GM12878 (cell line): ENCODE measurements around the gene ZSCAN22. TPM values are rescaled to one million over a fixed set of nuclear protein-coding genes. Genes with fewer than 3 reads are reported as not detected.

Experiments
- ATAC-seq: fragments of 200-7000 bp; cut with Tn5 transposase; 3 replicates; pipeline ENCODE4 v1.9.1; 2020; ENCODE audit warnings: mild to moderate bottlenecking, moderate library complexity
- BruUV-seq: library from RNA; stranded (reverse); fragments of 400-500 nt; replicated peaks from 2 replicates; lab custom pipeline; 2021; lab: Mats Ljungman, UMichigan
- CTCF ChIA-PET: fragments of 300-600 bp; sonication (Branson Sonifier 250); formaldehyde crosslinking; extraction: SDS; loops from one replicate; lab custom pipeline; 2021; ENCODE audit warnings: inconsistent platforms; lab: Yijun Ruan, JAX
- POLR2A ChIA-PET: fragments of 350-600 bp; formaldehyde crosslinking; extraction: SDS; loops from one replicate; lab custom pipeline; 2021; ENCODE audit warnings: inconsistent platforms; lab: Charles Lee
- RAD21 ChIA-PET: fragments of 300-600 bp; sonication (Branson Sonifier 250); formaldehyde crosslinking; loops from one replicate; lab custom pipeline; 2023; ENCODE audit warnings: antibody characterized with exemption; ENCODE audit not compliant: unreplicated experiment; lab: Charles Lee
- SMC1A ChIA-PET: fragments of 300-600 bp; sonication (Branson Sonifier 250); formaldehyde crosslinking; loops from one replicate; lab custom pipeline; 2023; ENCODE audit not compliant: unreplicated experiment, uncharacterized antibody; lab: Charles Lee
- DNase-seq: peaks from one replicate; pipeline ENCODE4 v3.0.0-alpha.2; 2011; ENCODE audit warnings: low read depth, low spot score
- FAIRE-seq: peaks from 3 replicates; lab custom pipeline; 2011; peaks lifted over from hg19 to GRCh38; lab: Jason Lieb, UNC
- H2AFZ ChIP-seq: 2 replicates; pipeline ENCODE4 v1.6.0; 2011; ENCODE audit warnings: low read depth, low read length, control low read depth; ENCODE audit not compliant: control insufficient read depth
- H3K27ac ChIP-seq: 2 replicates; pipeline ENCODE4 v1.5.1; 2011; ENCODE audit warnings: control low read depth; ENCODE audit not compliant: control insufficient read depth, insufficient read depth
- H3K27me3 ChIP-seq, 2 experiments: replicated peaks in 1 of 2; 2 replicates each; pipeline versions ENCODE4 v1.6.0 to v1.6.1; 2011; ENCODE audit warnings: low read length in 1 of 2; ENCODE audit not compliant: control insufficient read depth in 2 of 2, insufficient read depth in 2 of 2
- H3K36me3 ChIP-seq, 2 experiments: 2 replicates each; pipeline ENCODE4 v1.5.1; 2011; ENCODE audit warnings: low read length in 1 of 2; ENCODE audit not compliant: control insufficient read depth in 2 of 2, insufficient read depth in 2 of 2
- H3K4me1 ChIP-seq: 2 replicates; pipeline ENCODE4 v1.6.1; 2011; ENCODE audit warnings: mild to moderate bottlenecking, low read length, moderate library complexity, mixed read lengths; ENCODE audit not compliant: control insufficient read depth, insufficient read depth
- H3K4me2 ChIP-seq: 2 replicates; pipeline ENCODE4 v1.6.0; 2011; ENCODE audit warnings: control low read depth; ENCODE audit not compliant: control insufficient read depth, insufficient read depth
- H3K4me3 ChIP-seq: fragments of 200-600 bp; sonication (generic); 2 replicates; pipeline ENCODE4 v1.5.1; 2016
- H3K79me2 ChIP-seq: 2 replicates; pipeline ENCODE4 v1.6.0; 2011; ENCODE audit warnings: low read length; ENCODE audit not compliant: control insufficient read depth, insufficient read depth
- H3K9ac ChIP-seq: 2 replicates; pipeline ENCODE4 v1.8.0; 2011; ENCODE audit warnings: low read length, control low read depth, mixed read lengths; ENCODE audit not compliant: control insufficient read depth, insufficient read depth
- H3K9me3 ChIP-seq: replicated peaks from 3 replicates; pipeline ENCODE4 v1.5.1; 2011; ENCODE audit warnings: mild to moderate bottlenecking, low read length; ENCODE audit not compliant: control insufficient read depth, insufficient read depth
- H4K20me1 ChIP-seq: 2 replicates; pipeline ENCODE4 v1.6.0; 2011; ENCODE audit not compliant: control insufficient read depth, insufficient read depth
- ATF7 ChIP-seq: fragments of 450-650 bp; IDR thresholded peaks from 2 replicates; pipeline ENCODE4 v1.6.1; 2016; ENCODE audit warnings: low read depth, mild to moderate bottlenecking
- CHD1 ChIP-seq: IDR thresholded peaks from 2 replicates; pipeline ENCODE4 v1.6.1; 2012; ENCODE audit warnings: low read depth, low read length, improper control_type of control experiment
- CREB1 ChIP-seq: IDR thresholded peaks from 2 replicates; pipeline ENCODE4 v1.6.1; 2012; ENCODE audit warnings: low read depth, mild to moderate bottlenecking, inconsistent platforms
- EED ChIP-seq: sonication (generic); IDR thresholded peaks from 2 replicates; pipeline ENCODE4 v1.6.1; 2016; ENCODE audit warnings: antibody characterized with exemption, low read depth
- HDAC6 ChIP-seq: fragments of 200-600 bp; sonication (generic); IDR thresholded peaks from one replicate; pipeline ENCODE4 v1.8.0; 2017; ENCODE audit warnings: antibody characterized with exemption; ENCODE audit not compliant: unreplicated experiment
- NFYA ChIP-seq: IDR thresholded peaks from 2 replicates; pipeline ENCODE4 v1.6.1; 2011; ENCODE audit warnings: low read depth, mild to moderate bottlenecking, low read length, improper control_type of control experiment, borderline replicate concordance
- POLR2A ChIP-seq: IDR thresholded peaks from 2 replicates; pipeline ENCODE4 v1.6.1; 2011; ENCODE audit warnings: low read depth, mild to moderate bottlenecking, low read length
- RFX5 ChIP-seq: IDR thresholded peaks from 2 replicates; pipeline ENCODE4 v1.6.1; 2011; ENCODE audit warnings: low read depth, low read length, improper control_type of control experiment
- RUNX3 ChIP-seq: IDR thresholded peaks from 2 replicates; pipeline ENCODE4 v1.6.1; 2012; ENCODE audit warnings: low read length, inconsistent platforms
- SMAD1 ChIP-seq: fragments of 450-650 bp; IDR thresholded peaks from 2 replicates; pipeline ENCODE4 v1.6.1; 2018; ENCODE audit warnings: mild to moderate bottlenecking, low read depth; ENCODE audit not compliant: partially characterized antibody
- SMARCA5 ChIP-seq: fragments of 450-650 bp; IDR thresholded peaks from 2 replicates; pipeline ENCODE4 v1.6.1; 2017; ENCODE audit warnings: mild to moderate bottlenecking
- SPI1 ChIP-seq: IDR thresholded peaks from 2 replicates; pipeline ENCODE4 v1.6.1; 2011; ENCODE audit warnings: low read depth, mild to moderate bottlenecking, low read length, moderate library complexity, borderline replicate concordance; ENCODE audit not compliant: insufficient read depth
- STAT1 ChIP-seq: fragments of 450-650 bp; conservative IDR thresholded peaks from 2 replicates; pipeline ENCODE4 v1.6.1; 2014; ENCODE audit warnings: antibody characterized with exemption, mild to moderate bottlenecking
- TCF12 ChIP-seq: IDR thresholded peaks from 2 replicates; pipeline ENCODE4 v1.6.1; 2011; ENCODE audit warnings: low read depth, mild to moderate bottlenecking, low read length
- TCF3 ChIP-seq: IDR thresholded peaks from 2 replicates; pipeline ENCODE4 v1.6.1; 2012; ENCODE audit warnings: low read depth, mild to moderate bottlenecking, low read length, borderline replicate concordance; ENCODE audit not compliant: insufficient read depth
- USF1 ChIP-seq: IDR thresholded peaks from 2 replicates; pipeline ENCODE4 v1.6.1; 2011; ENCODE audit warnings: borderline replicate concordance, low read depth, mild to moderate bottlenecking, moderate library complexity, mixed read lengths, low read length; ENCODE audit not compliant: insufficient read depth; ENCODE audit errors: extremely low read length
- ZSCAN29 ChIP-seq: fragments of 450-650 bp; IDR thresholded peaks from 2 replicates; pipeline ENCODE4 v1.6.1; 2017; ENCODE audit warnings: mild to moderate bottlenecking, moderate library complexity
- WGBS: methylation state at CpG from one replicate; pipeline ENCODE4 v1.1.6; 2016; ENCODE audit warnings: low lambda C conversion rate; ENCODE audit not compliant: insufficient replicate concordance, insufficient coverage; ENCODE audit errors: missing lambda C conversion rate; 5-methylcytosine and 5-hydroxymethylcytosine counted together
- in situ Hi-C: fragments of 300-500 bp; cut with MboI; formaldehyde crosslinking; loops from 9 replicates; pipeline ENCODE4 v1.14.3; 2018; ENCODE audit warnings: mixed read lengths
- intact Hi-C: fragments of 100-400 bp; cut with micrococcal nuclease; formaldehyde crosslinking; loops from one replicate; pipeline ENCODE4 v1.14.2; 2022; ENCODE audit not compliant: unreplicated experiment
- polyA plus RNA-seq, 11 experiments: library from polyadenylated mRNA; depleted of rRNA in 4 of 11; unstranded in 6 of 11; stranded (reverse) in 5 of 11; fragments of >200 nt; fragmentation: Nextera tagmentation in 4 of 11; fragmentation: Illumina TruSeq in 1 of 11; extraction: Ambion mirVana in 4 of 11; extraction: Trizol in 1 of 11; gene quantifications; 1 replicate in 1 of 11; 2 replicates in 10 of 11; pipeline versions ENCODE4 v1.2.1 to v1.2.3, GENCODE V29; 2011 to 2016; ENCODE audit warnings: inconsistent platforms in 2 of 11, missing spikeins in 2 of 11, low read depth in 1 of 11
- total RNA-seq, 4 experiments: library from RNA; depleted of rRNA in 3 of 4; stranded (reverse); fragments of >200 nt in 3 of 4; fragmentation: Illumina TruSeq in 1 of 4; extraction: Trizol in 1 of 4; gene quantifications; 2 replicates each; pipeline versions ENCODE4 v1.2.1 to v1.2.3, GENCODE V29; 2013 to 2021
- TF ChIP-seq, protein P1 (sequence below): IDR thresholded peaks from 2 replicates; pipeline ENCODE4 v1.6.1; 2012; ENCODE audit warnings: low read depth, low read length, improper control_type of control experiment

The ZSCAN22 gene
- total and polyA plus RNA-seq, 10 of the 15 experiments (the other 5 are each of a cell fraction or from before 2014, with no cell fraction given), result 0.49 to 3.9 (median 2.6) TPM

DNA sequence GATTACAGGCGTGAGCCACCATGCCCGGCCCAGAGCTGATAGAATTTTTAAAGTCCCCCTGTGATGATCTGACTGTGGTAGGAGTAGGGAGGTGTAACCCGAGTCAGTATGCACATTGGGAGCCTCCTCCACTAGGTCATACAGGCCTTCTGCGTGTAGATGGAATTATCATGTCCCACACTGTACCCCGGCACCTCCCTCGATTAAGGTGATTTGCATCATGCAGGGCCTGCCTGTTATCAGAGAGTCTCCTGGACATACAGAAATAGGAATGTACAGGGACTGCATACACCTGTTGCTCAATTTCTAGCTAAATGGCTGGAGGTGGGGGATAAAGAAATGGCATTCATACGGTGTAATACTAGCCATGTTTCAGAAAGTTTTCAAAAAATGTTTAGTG is 22.5 kb upstream of the ZSCAN22 start:
- Histone ChIP-seq H3K4me3 (peak overlapping the region; percentile 63; the same call in 1 of the 2 replicates), H3K4me2 (peak overlapping the region; percentile 73), H2AFZ (no peak overlapping the region), H3K27me3 (no peaks in the 10 kb centered on the region), H3K4me1 (0 out of 2 replicates have a peak, but pooled peaks cover 3% of the 10 kb centered on the region), H3K79me2 (peaks cover 24% of the 10 kb centered on the region), H3K27ac (no peak overlapping the region), H3K9me3 (peaks cover 2% of the 10 kb centered on the region; the same call in 1 of the 3 replicates), H4K20me1 (no peaks in the 10 kb centered on the region), H3K36me3 (peaks cover 0 to 16% of the 10 kb centered on the region in 2 experiments; a peak in 2 of 4 replicates), H3K9ac (no peak overlapping the region)
- POLR2A ChIA-PET, result interaction anchor here (0.8 to 1.2 kb wide), 2 partner anchors 43 to 76 kb away, joined by 3 read pairs; partner anchors contain the start of gene ZNF544
- FAIRE-seq (no peak), ATAC-seq (no peak), DNase-seq (no peak)
- RAD21 ChIA-PET, result no interaction called here
- SMC1A ChIA-PET, result interaction anchor here (0.6 kb wide), 1 partner anchor 12 kb away, joined by 3 read pairs; no protein-coding TSS in a partner anchor
- BruUV-seq, result no TSS peak
- 91% methylated on average over 7 of the region's 7 CpGs for WGBS
- no peak for TF ChIP-seq SMAD1
- TF ChIP-seq TCF12, result no peak
- TF ChIP-seq USF1, result no peak
- no peak for TF ChIP-seq SPI1
- no peak for TF ChIP-seq NFYA
- TF ChIP-seq POLR2A, result no peak
- TF ChIP-seq HDAC6, result no peak
- no peak for TF ChIP-seq TCF3
- no peak for TF ChIP-seq CREB1
- TF ChIP-seq SMARCA5, result no peak
- no peak for TF ChIP-seq EED
- TF ChIP-seq, protein P1, sequence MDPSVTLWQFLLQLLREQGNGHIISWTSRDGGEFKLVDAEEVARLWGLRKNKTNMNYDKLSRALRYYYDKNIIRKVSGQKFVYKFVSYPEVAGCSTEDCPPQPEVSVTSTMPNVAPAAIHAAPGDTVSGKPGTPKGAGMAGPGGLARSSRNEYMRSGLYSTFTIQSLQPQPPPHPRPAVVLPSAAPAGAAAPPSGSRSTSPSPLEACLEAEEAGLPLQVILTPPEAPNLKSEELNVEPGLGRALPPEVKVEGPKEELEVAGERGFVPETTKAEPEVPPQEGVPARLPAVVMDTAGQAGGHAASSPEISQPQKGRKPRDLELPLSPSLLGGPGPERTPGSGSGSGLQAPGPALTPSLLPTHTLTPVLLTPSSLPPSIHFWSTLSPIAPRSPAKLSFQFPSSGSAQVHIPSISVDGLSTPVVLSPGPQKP, result no peak
- no peak for TF ChIP-seq STAT1
- no peak for TF ChIP-seq RUNX3
- TF ChIP-seq CHD1, result no peak
- TF ChIP-seq ZSCAN29, result no peak
- TF ChIP-seq RFX5, result no peak
- no peak for TF ChIP-seq ATF7
- intact Hi-C loops, result loop anchor here (2.0 to 10.0 kb wide), 2 partner anchors 23 to 79 kb away; partner anchors contain the start of genes ZNF544 and ZSCAN22
- in situ Hi-C loops, result no loop called here
- CTCF ChIA-PET, result no interaction called here
